Astrocyte (in vitro differentiated cells and primary cell): Measurements from ENCODE around the gene PDE1C. TPM values are rescaled to one million over a fixed set of nuclear protein-coding genes. Genes with fewer than 3 reads are reported as not detected.
A peak's percentile ranks its signal among the peaks of the same experiment; 100 is the strongest.

Experiments used
- DNase-seq: peaks from one replicate; pipeline ENCODE4 v3.0.0-alpha.2; 2010; ENCODE audit warnings: low read depth
- FAIRE-seq: peaks from 2 replicates; lab custom pipeline; 2011; peaks lifted over from hg19 to GRCh38; lab: Jason Lieb, UNC
- H2AFZ ChIP-seq: 2 replicates; pipeline ENCODE4 v1.6.0; 2012; ENCODE audit warnings: low read depth, low read length, inconsistent platforms
- H3K27ac ChIP-seq: 2 replicates; pipeline ENCODE4 v1.5.1; 2011; ENCODE audit warnings: low read depth, low read length, inconsistent platforms
- H3K27me3 ChIP-seq: 2 replicates; pipeline ENCODE4 v1.6.0; 2011; ENCODE audit warnings: low read length, inconsistent platforms; ENCODE audit not compliant: insufficient read depth
- H3K36me3 ChIP-seq: 2 replicates; pipeline ENCODE4 v1.5.1; 2011; ENCODE audit warnings: low read length, inconsistent platforms; ENCODE audit not compliant: insufficient read depth
- H3K4me1 ChIP-seq: 2 replicates; pipeline ENCODE4 v1.5.1; 2011; ENCODE audit warnings: low read length, inconsistent platforms; ENCODE audit not compliant: insufficient read depth
- H3K4me2 ChIP-seq: 2 replicates; pipeline ENCODE4 v1.6.0; 2012; ENCODE audit warnings: low read length, inconsistent platforms
- H3K4me3 ChIP-seq: 2 replicates; pipeline ENCODE4 v1.5.1; 2011; ENCODE audit warnings: low read depth, mild to moderate bottlenecking, low read length, inconsistent platforms; ENCODE audit not compliant: insufficient read depth
- H3K79me2 ChIP-seq: 2 replicates; pipeline ENCODE4 v1.6.0; 2012; ENCODE audit warnings: mild to moderate bottlenecking, low read length, inconsistent platforms; ENCODE audit not compliant: insufficient read depth
- H3K9ac ChIP-seq: 2 replicates; pipeline ENCODE4 v1.6.0; 2012; ENCODE audit warnings: mild to moderate bottlenecking, low read length, inconsistent platforms
- H3K9me3 ChIP-seq: 2 replicates; pipeline ENCODE4 v1.5.1; 2012; ENCODE audit warnings: low read depth, mild to moderate bottlenecking, low read length, inconsistent platforms; ENCODE audit not compliant: insufficient read depth
- H4K20me1 ChIP-seq: 2 replicates; pipeline ENCODE4 v1.6.0; 2012; ENCODE audit warnings: low read length, inconsistent platforms; ENCODE audit not compliant: insufficient read depth
- H3K27ac Mint-ChIP-seq: one replicate; pipeline ENCODE4 v1.8.0; 2021; ENCODE audit warnings: mild to moderate bottlenecking, mixed read lengths; ENCODE audit not compliant: unreplicated experiment
- H3K27me3 Mint-ChIP-seq: one replicate; pipeline ENCODE4 v1.8.0; 2021; ENCODE audit warnings: low read depth, mixed read lengths; ENCODE audit not compliant: unreplicated experiment
- H3K36me3 Mint-ChIP-seq: one replicate; pipeline ENCODE4 v1.8.0; 2021; ENCODE audit warnings: low read depth, mixed read lengths; ENCODE audit not compliant: unreplicated experiment
- H3K4me1 Mint-ChIP-seq: one replicate; pipeline ENCODE4 v1.8.0; 2021; ENCODE audit warnings: low read depth, mixed read lengths; ENCODE audit not compliant: unreplicated experiment
- H3K4me3 Mint-ChIP-seq: one replicate; pipeline ENCODE4 v1.8.0; 2021; ENCODE audit warnings: mild to moderate bottlenecking, moderate library complexity, mixed read lengths; ENCODE audit not compliant: unreplicated experiment
- H3K9me3 Mint-ChIP-seq: one replicate; pipeline ENCODE4 v1.8.0; 2021; ENCODE audit warnings: mild to moderate bottlenecking, mixed read lengths; ENCODE audit not compliant: unreplicated experiment
- EZH2 ChIP-seq: IDR thresholded peaks from 2 replicates; pipeline ENCODE4 v1.6.1; 2012; ENCODE audit warnings: mild to moderate bottlenecking, low read length, inconsistent platforms; ENCODE audit not compliant: insufficient read depth
- total RNA-seq: library from RNA; stranded (reverse); gene quantifications from 2 replicates; pipeline ENCODE4 v1.2.1, GENCODE V29; 2021
- TF ChIP-seq, protein P1 (sequence below): IDR thresholded peaks from 2 replicates; pipeline ENCODE4 v1.5.1; 2011; ENCODE audit warnings: low read depth, mild to moderate bottlenecking, inconsistent platforms, low read length, moderate library complexity; ENCODE audit not compliant: insufficient read depth

PDE1C gene
- total RNA-seq, 1 donor from 2014 or later: 31.6 TPM

- DNase-seq: peak; percentile 96
- H3K4me2 ChIP-seq: no peak overlapping the region
- no peaks in the 10 kb centered on the region for H3K36me3 Mint-ChIP-seq
Observed at GRCh38 chr7:32093415-32094408, 23.5 kb upstream of the PDE1C start.

DNA sequence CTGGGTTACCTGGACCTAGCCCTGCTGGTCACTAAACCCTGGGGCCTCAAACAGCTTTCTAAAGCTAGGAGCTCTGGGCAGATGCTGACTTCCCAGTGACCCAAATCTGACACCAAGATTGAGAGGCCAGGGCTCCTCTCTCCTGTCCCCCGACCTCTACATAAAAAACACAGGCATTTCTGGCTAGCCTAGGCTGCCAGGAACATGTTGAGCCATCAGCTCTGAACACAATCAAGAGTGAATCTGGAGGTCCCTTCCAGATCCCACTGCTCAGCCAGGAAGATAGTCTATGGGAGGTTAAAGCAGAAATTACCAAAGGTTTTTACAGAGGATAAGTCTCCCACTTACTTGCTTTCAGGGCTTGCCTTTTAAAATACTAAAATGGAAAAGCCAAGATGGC lies 22.1 kb upstream of the PDE1C start:
- peak overlapping the region; percentile 49 for H3K27ac Mint-ChIP-seq
- Histone ChIP-seq H3K27ac (no peak overlapping the region), H3K9me3 (peaks cover 3% of the 10 kb centered on the region), H3K27me3 (no peaks in the 10 kb centered on the region), H3K4me3 (no peak overlapping the region), H3K36me3 (no peaks in the 10 kb centered on the region), H2AFZ (no peak overlapping the region), H3K4me2 (no peak overlapping the region), H3K9ac (no peak overlapping the region), H3K79me2 (no peaks in the 10 kb centered on the region), H4K20me1 (no peaks in the 10 kb centered on the region), H3K4me1 (peaks cover 20% of the 10 kb centered on the region)
- H3K36me3 Mint-ChIP-seq: no peaks in the 10 kb centered on the region
- peaks cover 4% of the 10 kb centered on the region for H3K9me3 Mint-ChIP-seq
- peaks cover 18% of the 10 kb centered on the region for H3K4me1 Mint-ChIP-seq
- FAIRE-seq (no peak), DNase-seq (no peak)
- H3K27me3 Mint-ChIP-seq: peaks cover 6% of the 10 kb centered on the region
- TF ChIP-seq, protein P1, sequence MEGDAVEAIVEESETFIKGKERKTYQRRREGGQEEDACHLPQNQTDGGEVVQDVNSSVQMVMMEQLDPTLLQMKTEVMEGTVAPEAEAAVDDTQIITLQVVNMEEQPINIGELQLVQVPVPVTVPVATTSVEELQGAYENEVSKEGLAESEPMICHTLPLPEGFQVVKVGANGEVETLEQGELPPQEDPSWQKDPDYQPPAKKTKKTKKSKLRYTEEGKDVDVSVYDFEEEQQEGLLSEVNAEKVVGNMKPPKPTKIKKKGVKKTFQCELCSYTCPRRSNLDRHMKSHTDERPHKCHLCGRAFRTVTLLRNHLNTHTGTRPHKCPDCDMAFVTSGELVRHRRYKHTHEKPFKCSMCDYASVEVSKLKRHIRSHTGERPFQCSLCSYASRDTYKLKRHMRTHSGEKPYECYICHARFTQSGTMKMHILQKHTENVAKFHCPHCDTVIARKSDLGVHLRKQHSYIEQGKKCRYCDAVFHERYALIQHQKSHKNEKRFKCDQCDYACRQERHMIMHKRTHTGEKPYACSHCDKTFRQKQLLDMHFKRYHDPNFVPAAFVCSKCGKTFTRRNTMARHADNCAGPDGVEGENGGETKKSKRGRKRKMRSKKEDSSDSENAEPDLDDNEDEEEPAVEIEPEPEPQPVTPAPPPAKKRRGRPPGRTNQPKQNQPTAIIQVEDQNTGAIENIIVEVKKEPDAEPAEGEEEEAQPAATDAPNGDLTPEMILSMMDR: no peak
- TF ChIP-seq EZH2: no peak
- H3K4me3 Mint-ChIP-seq: no peak overlapping the region

More at GRCh38 chr7:32093415-32094408, 23.5 kb upstream of the PDE1C start:
- FAIRE-seq: peak; percentile 9
- peaks cover 6% of the 10 kb centered on the region for H3K27me3 Mint-ChIP-seq
- Histone ChIP-seq H3K79me2 (no peaks in the 10 kb centered on the region), H3K9me3 (peaks cover 3% of the 10 kb centered on the region), H3K4me1 (peaks cover 14% of the 10 kb centered on the region), H3K27ac (peak overlapping the region; percentile 32), H3K36me3 (no peaks in the 10 kb centered on the region), H3K27me3 (no peaks in the 10 kb centered on the region), H3K4me3 (no peak overlapping the region), H4K20me1 (no peaks in the 10 kb centered on the region), H2AFZ (no peak overlapping the region), H3K9ac (no peak overlapping the region)
- H3K27ac Mint-ChIP-seq: no peak overlapping the region
- peaks cover 4% of the 10 kb centered on the region for H3K9me3 Mint-ChIP-seq
- no peak overlapping the region for H3K4me3 Mint-ChIP-seq
- peaks cover 18% of the 10 kb centered on the region for H3K4me1 Mint-ChIP-seq
- TF ChIP-seq, protein P1: no peak
- no peak for TF ChIP-seq EZH2
